BLaER1 treated with 17β-estradiol and CSF1 and Interleukin-3, amounts not matched to agents 10 nM and 100 nM (cell line): Measurements from ENCODE around the gene AQP1.

ENCODE experiments used
- H3K27ac ChIP-seq, 11 experiments: shearing (Covaris generic); formaldehyde crosslinking; 2 replicates each; pipeline ENCODE4 v1.8.1; 2022
- H3K27me3 ChIP-seq, 11 experiments: shearing (Covaris generic); formaldehyde crosslinking; 2 replicates each; pipeline ENCODE4 v1.8.1; 2022
- H3K36me3 ChIP-seq, 11 experiments: shearing (Covaris generic); formaldehyde crosslinking; 2 replicates each; pipeline ENCODE4 v1.8.1; 2022
- H3K4me1 ChIP-seq, 10 experiments: shearing (Covaris generic); formaldehyde crosslinking; 2 replicates each; pipeline ENCODE4 v1.8.1; 2022
- H3K4me2 ChIP-seq, 11 experiments: shearing (Covaris generic); formaldehyde crosslinking; 2 replicates each; pipeline ENCODE4 v1.8.1; 2022
- H3K4me3 ChIP-seq, 10 experiments: shearing (Covaris generic); formaldehyde crosslinking; 2 replicates each; pipeline ENCODE4 v1.8.1; 2022
- H3K9ac ChIP-seq, 11 experiments: shearing (Covaris generic); formaldehyde crosslinking; 2 replicates each; pipeline ENCODE4 v1.8.1; 2022
- H3K9me3 ChIP-seq, 11 experiments: shearing (Covaris generic); formaldehyde crosslinking; replicated peaks in 1 of 11; 2 replicates each; pipeline ENCODE4 v1.8.1; 2022
- H4K20me1 ChIP-seq, 11 experiments: shearing (Covaris generic); formaldehyde crosslinking; 2 replicates each; pipeline ENCODE4 v1.8.1; 2022
- Cebpa-rat ChIP-seq, 11 experiments: shearing (Covaris generic); IDR thresholded peaks; 2 replicates each; pipeline ENCODE4 v1.8.1; 2022

AQP1 gene

GRCh38 chr7:30877993-30878392 lies 33.7 kb upstream of the AQP1 start:
- Histone ChIP-seq H3K27me3 (0 out of 22 replicates have a peak, but pooled peaks cover 0 to 2% (median 0%) of the 10 kb centered on the region in 11 experiments), H4K20me1 (0 out of 22 replicates have a peak, but pooled peaks cover 0 to 3% (median 0%) of the 10 kb centered on the region in 11 experiments), H3K9me3 (peaks cover 4 to 11% (median 10%) of the 10 kb centered on the region in 11 experiments; a peak in 14 of 22 replicates), H3K36me3 (no peaks in the 10 kb centered on the region), H3K4me3 (no peak overlapping the region), H3K4me2 (no peak overlapping the region), H3K4me1 (peaks cover 7 to 49% (median 43%) of the 10 kb centered on the region in 10 experiments), H3K27ac (no peak overlapping the region), H3K9ac (no peak overlapping the region)
- TF ChIP-seq Cebpa-rat (IDR thresholded peaks at IDR 0.05), result no peak

- no peaks in the 10 kb centered on the region for H3K36me3 ChIP-seq
- peaks cover 3 to 8% (median 7%) of the 10 kb centered on the region in 11 experiments; a peak in 14 of 22 replicates for H3K9me3 ChIP-seq
- H3K9ac ChIP-seq, result no peak overlapping the region
- no peak overlapping the region for H3K27ac ChIP-seq
- no peak for TF ChIP-seq Cebpa-rat (IDR thresholded peaks at IDR 0.05)
- no peaks in the 10 kb centered on the region for H4K20me1 ChIP-seq
- H3K4me1 ChIP-seq, result peaks cover 12 to 49% (median 43%) of the 10 kb centered on the region in 10 experiments
- peaks cover 0 to 7% (median 0%) of the 10 kb centered on the region in 11 experiments; a peak in 1 of 22 replicates for H3K27me3 ChIP-seq
- H3K4me3 ChIP-seq, result no peak overlapping the region
- no peak overlapping the region for H3K4me2 ChIP-seq
Observed at GRCh38 chr7:30879139-30880124, 32.2 kb upstream of the AQP1 start.

- Histone ChIP-seq H4K20me1 (no peaks in the 10 kb centered on the region), H3K9me3 (peaks cover 0 to under 1% (median 0%) of the 10 kb centered on the region in 11 experiments; a peak in 3 of 22 replicates), H3K36me3 (no peaks in the 10 kb centered on the region), H3K27ac (no peak overlapping the region), H3K4me3 (no peak overlapping the region), H3K27me3 (peaks cover 0 to 6% (median 0%) of the 10 kb centered on the region in 11 experiments; a peak in 1 of 22 replicates), H3K9ac (no peak overlapping the region), H3K4me1 (peaks cover 17 to 50% (median 46%) of the 10 kb centered on the region in 10 experiments), H3K4me2 (peak overlapping the region in 5 of 11 experiments; percentile 35 to 75 (median 49); a peak in 8 of 22 replicates)
- no peak for TF ChIP-seq Cebpa-rat (IDR thresholded peaks at IDR 0.05)
Observed at GRCh38 chr7:30880125-30880720, 31.4 kb upstream of the AQP1 start.

GRCh38 chr7:30880941-30881340 lies 30.7 kb upstream of the AQP1 start:
- no peak overlapping the region for H3K9ac ChIP-seq
- no peak for TF ChIP-seq Cebpa-rat (IDR thresholded peaks at IDR 0.05)
- no peaks in the 10 kb centered on the region for H3K36me3 ChIP-seq
- no peaks in the 10 kb centered on the region for H4K20me1 ChIP-seq
- H3K4me3 ChIP-seq, result no peak overlapping the region
- H3K4me1 ChIP-seq, result peaks cover 17 to 51% (median 45%) of the 10 kb centered on the region in 10 experiments
- no peaks in the 10 kb centered on the region for H3K9me3 ChIP-seq
- peaks cover 0 to 6% (median 0%) of the 10 kb centered on the region in 11 experiments; a peak in 1 of 22 replicates for H3K27me3 ChIP-seq
- no peak overlapping the region for H3K27ac ChIP-seq
- H3K4me2 ChIP-seq, result peak overlapping the region in 4 of 11 experiments; percentile 35 to 75 (median 53); a peak in 6 of 22 replicates

- Histone ChIP-seq H3K27ac (no peak overlapping the region), H3K4me2 (no peak overlapping the region), H3K4me3 (no peak overlapping the region), H3K27me3 (peaks cover 0 to 6% (median 0%) of the 10 kb centered on the region in 11 experiments; a peak in 1 of 22 replicates), H3K9ac (no peak overlapping the region), H4K20me1 (no peaks in the 10 kb centered on the region), H3K36me3 (no peaks in the 10 kb centered on the region), H3K4me1 (peaks cover 17 to 51% (median 45%) of the 10 kb centered on the region in 10 experiments), H3K9me3 (no peaks in the 10 kb centered on the region)
- no peak for TF ChIP-seq Cebpa-rat (IDR thresholded peaks at IDR 0.05)
Observed at GRCh38 chr7:30881448-30881847, 30.2 kb upstream of the AQP1 start.

GRCh38 chr7:30884881-30885280 lies 26.8 kb upstream of the AQP1 start:
- TF ChIP-seq Cebpa-rat (IDR thresholded peaks at IDR 0.05), result no peak
- Histone ChIP-seq H3K36me3 (peaks cover 0 to under 1% (median 0%) of the 10 kb centered on the region in 11 experiments; a peak in 1 of 22 replicates), H3K4me2 (peak overlapping the region; percentile 21 to 87 (median 76); a peak in 20 of 22 replicates), H3K9me3 (peaks cover 2 to 10% (median 8%) of the 10 kb centered on the region in 11 experiments), H3K4me1 (peaks cover 17 to 59% (median 53%) of the 10 kb centered on the region in 10 experiments), H3K27ac (no peak overlapping the region), H3K9ac (peak overlapping the region in 1 of 11 experiments; percentile 13; a peak in 1 of 22 replicates), H3K4me3 (no peak overlapping the region), H4K20me1 (0 out of 22 replicates have a peak, but pooled peaks cover 0 to 5% (median 0%) of the 10 kb centered on the region in 11 experiments), H3K27me3 (peaks cover 0 to 6% (median 0%) of the 10 kb centered on the region in 11 experiments; a peak in 2 of 22 replicates)

GRCh38 chr7:30886608-30887011 lies 25.0 kb upstream of the AQP1 start:
- Histone ChIP-seq H3K4me2 (peak overlapping the region in 9 of 11 experiments; percentile 8 to 87 (median 80); a peak in 16 of 22 replicates), H3K4me1 (peaks cover 7 to 64% (median 54%) of the 10 kb centered on the region in 10 experiments; a peak in 19 of 20 replicates), H3K27me3 (peaks cover 0 to 6% (median 0%) of the 10 kb centered on the region in 11 experiments; a peak in 2 of 22 replicates), H3K9ac (no peak overlapping the region), H3K36me3 (peaks cover 0 to 6% (median 0%) of the 10 kb centered on the region in 11 experiments; a peak in 1 of 22 replicates), H3K9me3 (peaks cover 20 to 27% (median 25%) of the 10 kb centered on the region in 11 experiments), H3K27ac (no peak overlapping the region), H4K20me1 (0 out of 22 replicates have a peak, but pooled peaks cover 0 to 5% (median 0%) of the 10 kb centered on the region in 11 experiments), H3K4me3 (no peak overlapping the region)
- no peak for TF ChIP-seq Cebpa-rat (IDR thresholded peaks at IDR 0.05)

- Histone ChIP-seq H3K9me3 (peaks cover 23 to 35% (median 31%) of the 10 kb centered on the region in 11 experiments), H3K9ac (no peak overlapping the region), H3K36me3 (peaks cover 0 to 6% (median 0%) of the 10 kb centered on the region in 11 experiments; a peak in 1 of 22 replicates), H3K4me1 (peaks cover 7 to 73% (median 62%) of the 10 kb centered on the region in 10 experiments; a peak in 19 of 20 replicates), H4K20me1 (0 out of 22 replicates have a peak, but pooled peaks cover 0 to 5% (median 0%) of the 10 kb centered on the region in 11 experiments), H3K27ac (no peak overlapping the region), H3K4me3 (no peak overlapping the region), H3K4me2 (peak overlapping the region in 8 of 11 experiments; percentile 40 to 87 (median 82); a peak in 16 of 22 replicates), H3K27me3 (peaks cover 0 to 6% (median 0%) of the 10 kb centered on the region in 11 experiments; a peak in 2 of 22 replicates)
- TF ChIP-seq Cebpa-rat (IDR thresholded peaks at IDR 0.05), result no peak
Observed at GRCh38 chr7:30887464-30887872, 24.2 kb upstream of the AQP1 start.
